ENCODE measurements around the gene LRMDA.

DNA sequence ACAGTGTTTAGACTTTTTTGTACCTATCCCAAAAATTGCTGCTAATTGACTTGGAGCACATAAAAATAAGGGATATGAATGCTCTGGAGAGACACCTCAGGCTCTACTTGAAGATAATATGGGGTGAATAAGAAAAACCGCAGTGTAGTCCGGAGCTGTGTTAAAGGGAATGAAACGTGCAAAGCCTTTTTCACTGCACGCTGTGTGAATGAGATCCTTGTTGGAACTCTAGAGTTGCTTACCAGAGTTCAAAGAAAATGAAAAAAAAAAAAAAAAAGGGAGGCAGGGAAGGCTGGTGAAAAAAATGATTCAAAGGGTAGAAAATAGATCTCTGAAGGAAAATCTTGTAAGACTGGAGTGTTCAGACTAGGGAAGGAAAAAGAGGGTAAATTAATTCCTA lies 226.6 kb downstream of the LRMDA start:
- TF ChIP-seq TAF1 (IDR thresholded peaks at IDR 0.05; ENCODE audit: low read depth, low read length) (no peak), CTCF (IDR thresholded peaks at IDR 0.05; ENCODE audit: control extremely low read depth in 1 of 3, insufficient read depth in 1 of 3, low read depth in 1 of 3, low read length in 3 of 3) (no peak), CBX5 (IDR thresholded peaks at IDR 0.05; ENCODE audit: low read depth, low read length) (no peak), EZH2 (IDR thresholded peaks at IDR 0.05; ENCODE audit: low read depth, low read length, severe bottlenecking) (no peak), JUN (IDR thresholded peaks at IDR 0.05; ENCODE audit: low read depth, low read length) (no peak), SIN3A (conservative IDR thresholded peaks at IDR 0.05 in 1 of 2, IDR thresholded peaks at IDR 0.05 in 1 of 2; ENCODE audit: low read depth in 1 of 2, low read length in 2 of 2) (no peak), EGR1 (IDR thresholded peaks at IDR 0.05; ENCODE audit: borderline replicate concordance, low read depth, low read length) (no peak), POLR2AphosphoS5 (IDR thresholded peaks at IDR 0.05; ENCODE audit: low read depth, low read length) (no peak), POLR2A (IDR thresholded peaks at IDR 0.05; ENCODE audit: control extremely low read depth in 1 of 2, low read depth in 2 of 2, low read length in 2 of 2) (no peak), JUND (IDR thresholded peaks at IDR 0.05; ENCODE audit: low read length) (no peak)
- TF ChIP-seq, protein P1, sequence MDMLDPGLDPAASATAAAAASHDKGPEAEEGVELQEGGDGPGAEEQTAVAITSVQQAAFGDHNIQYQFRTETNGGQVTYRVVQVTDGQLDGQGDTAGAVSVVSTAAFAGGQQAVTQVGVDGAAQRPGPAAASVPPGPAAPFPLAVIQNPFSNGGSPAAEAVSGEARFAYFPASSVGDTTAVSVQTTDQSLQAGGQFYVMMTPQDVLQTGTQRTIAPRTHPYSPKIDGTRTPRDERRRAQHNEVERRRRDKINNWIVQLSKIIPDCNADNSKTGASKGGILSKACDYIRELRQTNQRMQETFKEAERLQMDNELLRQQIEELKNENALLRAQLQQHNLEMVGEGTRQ (IDR thresholded peaks at IDR 0.05; ENCODE audit: low read length): no peak
